ENCODE data around the gene TSNAXIP1.
"Not testable (repeated sequence)": the region's sequence is repeated elsewhere in the genome, so short reads cannot be mapped to it uniquely, and the experiment has no call there.

Gene TSNAXIP1

DNA sequence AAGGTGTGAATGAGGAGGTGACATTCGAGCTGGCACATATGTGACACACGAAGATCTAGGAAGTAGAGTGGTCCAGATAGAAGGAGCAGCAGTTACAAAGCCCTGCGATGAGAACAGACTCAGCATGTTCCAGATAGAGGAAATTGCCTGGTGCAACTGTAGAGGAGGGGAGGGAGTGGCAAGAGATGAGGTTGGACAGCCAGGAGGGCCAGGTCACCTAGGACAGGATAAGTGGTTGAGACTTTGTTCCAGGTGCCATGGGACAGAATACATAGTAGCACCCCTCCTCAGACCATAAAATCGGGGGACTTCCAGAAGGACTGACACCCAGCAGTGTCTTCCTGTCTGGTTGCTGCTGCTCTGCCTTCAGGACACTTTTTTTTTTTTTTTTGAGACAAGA, 51.8 kb downstream of the TSNAXIP1 start:
- H3K4me3 ChIP-seq (ENCODE audit: low read depth, low read length) = no peak overlapping the region
- TF ChIP-seq, protein P1, sequence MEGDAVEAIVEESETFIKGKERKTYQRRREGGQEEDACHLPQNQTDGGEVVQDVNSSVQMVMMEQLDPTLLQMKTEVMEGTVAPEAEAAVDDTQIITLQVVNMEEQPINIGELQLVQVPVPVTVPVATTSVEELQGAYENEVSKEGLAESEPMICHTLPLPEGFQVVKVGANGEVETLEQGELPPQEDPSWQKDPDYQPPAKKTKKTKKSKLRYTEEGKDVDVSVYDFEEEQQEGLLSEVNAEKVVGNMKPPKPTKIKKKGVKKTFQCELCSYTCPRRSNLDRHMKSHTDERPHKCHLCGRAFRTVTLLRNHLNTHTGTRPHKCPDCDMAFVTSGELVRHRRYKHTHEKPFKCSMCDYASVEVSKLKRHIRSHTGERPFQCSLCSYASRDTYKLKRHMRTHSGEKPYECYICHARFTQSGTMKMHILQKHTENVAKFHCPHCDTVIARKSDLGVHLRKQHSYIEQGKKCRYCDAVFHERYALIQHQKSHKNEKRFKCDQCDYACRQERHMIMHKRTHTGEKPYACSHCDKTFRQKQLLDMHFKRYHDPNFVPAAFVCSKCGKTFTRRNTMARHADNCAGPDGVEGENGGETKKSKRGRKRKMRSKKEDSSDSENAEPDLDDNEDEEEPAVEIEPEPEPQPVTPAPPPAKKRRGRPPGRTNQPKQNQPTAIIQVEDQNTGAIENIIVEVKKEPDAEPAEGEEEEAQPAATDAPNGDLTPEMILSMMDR (IDR thresholded peaks at IDR 0.05; ENCODE audit: low read depth, low read length, missing control alignments) = no peak
- DNase-seq (ENCODE audit: low read depth) = no peak

DNA sequence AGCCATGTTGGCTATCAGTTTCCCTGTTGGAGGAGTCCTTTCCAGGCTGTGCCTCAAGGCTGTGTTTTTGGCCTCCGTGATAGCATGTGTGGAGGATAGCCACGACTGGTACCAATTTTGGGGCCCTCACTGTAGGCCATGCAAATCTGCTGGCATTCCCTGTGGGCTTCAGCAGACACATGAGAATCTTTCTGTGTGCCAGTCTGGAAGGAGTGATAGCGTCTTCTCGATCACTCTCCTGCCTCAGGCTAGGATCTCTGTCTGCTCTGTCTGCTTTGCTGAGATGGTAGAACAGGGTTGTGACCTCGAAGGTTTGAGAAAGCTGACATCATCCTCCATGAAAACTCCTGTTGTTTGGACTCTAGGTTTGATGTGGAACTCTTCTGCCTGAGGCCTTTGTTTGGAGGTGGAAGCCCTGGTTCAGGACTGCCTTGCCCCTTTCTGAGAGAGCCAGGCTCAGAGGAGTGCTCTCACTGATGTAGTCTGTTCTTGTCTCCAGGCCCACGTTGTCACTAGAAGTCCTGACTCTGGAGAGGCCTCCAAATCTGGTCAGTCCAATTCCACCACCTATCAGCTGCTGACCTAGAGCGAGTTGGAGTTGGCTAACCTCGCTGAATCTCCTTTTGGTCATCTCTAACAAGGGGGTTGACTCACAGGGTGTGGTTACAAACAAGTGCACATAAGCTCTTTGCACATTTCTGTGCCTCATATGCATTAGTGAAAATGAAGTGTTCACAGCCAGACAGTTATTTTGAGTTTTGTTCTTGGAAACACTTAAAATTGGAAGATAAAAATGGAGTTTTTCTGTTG, 54.1 kb downstream of the TSNAXIP1 start:
- TF ChIP-seq, protein P1 (IDR thresholded peaks at IDR 0.05; ENCODE audit: low read depth, low read length, missing control alignments) = no peak
- no peak for DNase-seq (ENCODE audit: low read depth)
- no peak overlapping the region for H3K4me3 ChIP-seq (ENCODE audit: low read depth, low read length)

DNA sequence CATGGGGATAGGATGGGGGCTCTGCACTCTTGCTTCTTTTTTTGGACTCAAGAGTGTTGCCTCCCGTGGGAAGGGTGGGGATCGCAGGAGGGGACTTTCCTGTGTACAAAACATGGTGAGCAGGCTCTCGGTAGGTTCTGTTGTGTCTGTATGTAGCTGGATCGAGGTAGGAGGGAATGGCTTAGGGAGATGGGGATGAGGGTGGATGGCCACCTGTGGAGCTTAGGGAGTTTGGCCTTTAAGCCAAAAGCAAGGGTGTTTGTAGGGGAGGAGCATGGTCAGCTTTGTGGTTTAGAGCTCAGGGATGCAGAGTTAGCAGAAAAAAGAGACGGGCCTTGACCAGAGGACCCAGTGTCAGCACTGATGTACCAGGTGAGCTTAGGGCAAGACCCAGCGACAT, 55.2 kb downstream of the TSNAXIP1 start:
- no peak for DNase-seq (ENCODE audit: low read depth)
- TF ChIP-seq, protein P1 (IDR thresholded peaks at IDR 0.05; ENCODE audit: low read depth, low read length, missing control alignments) = no peak

DNA sequence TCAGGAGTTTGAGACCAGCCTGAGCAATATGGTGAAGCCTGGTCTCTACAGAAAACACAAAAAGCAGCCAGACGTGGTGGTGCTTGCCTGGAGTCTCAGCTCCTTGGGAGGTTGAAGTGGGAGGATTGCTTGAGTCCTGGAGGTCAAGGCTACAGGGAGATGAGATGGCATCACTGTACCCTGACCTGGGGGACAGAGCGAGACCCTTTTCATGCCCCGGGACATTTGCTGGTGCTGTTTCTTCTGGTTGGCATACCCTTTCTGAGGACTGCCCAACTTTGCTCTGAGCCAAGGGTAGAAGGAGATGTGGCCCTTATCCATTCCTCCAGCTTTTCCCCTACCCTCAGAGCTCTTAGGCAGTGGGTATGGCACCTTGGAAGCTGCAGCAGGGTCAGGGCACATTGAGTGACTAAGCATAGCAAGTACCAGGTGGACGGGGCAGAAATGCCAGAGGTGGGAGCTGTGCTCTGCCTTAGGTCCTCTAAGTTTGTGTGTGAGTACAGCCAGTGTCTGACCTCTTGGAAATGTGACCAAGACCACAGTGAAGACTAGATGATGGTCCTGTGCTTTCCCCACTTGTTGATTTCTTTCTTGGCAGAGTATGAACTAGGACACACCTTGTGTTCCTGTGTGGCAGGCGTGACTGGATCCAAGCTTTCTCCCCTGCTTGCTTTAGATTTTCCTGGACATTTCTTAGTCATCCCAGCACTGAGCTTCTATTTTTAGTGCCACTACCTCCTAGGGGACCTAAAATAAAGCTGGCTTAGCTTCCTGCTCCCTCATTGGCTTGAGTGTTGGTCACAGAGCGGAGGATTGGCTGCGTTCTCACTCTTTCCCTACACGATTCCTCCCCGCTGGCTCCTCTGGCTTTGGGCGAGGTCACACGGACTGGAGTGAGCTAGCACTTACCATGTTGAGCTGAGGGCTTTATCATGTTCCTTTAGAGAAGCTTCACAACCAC, 56.2 kb downstream of the TSNAXIP1 start:
- TF ChIP-seq, protein P1 (IDR thresholded peaks at IDR 0.05; ENCODE audit: low read depth, low read length, missing control alignments) = no peak
- DNase-seq (ENCODE audit: low read depth) = no peak
- no peak overlapping the region for H3K4me3 ChIP-seq (ENCODE audit: low read depth, low read length)

More for the DNA sequence above, 55.2 kb downstream of the TSNAXIP1 start:
- H3K4me3 ChIP-seq (ENCODE audit: low read depth, low read length) = no peak overlapping the region

DNA sequence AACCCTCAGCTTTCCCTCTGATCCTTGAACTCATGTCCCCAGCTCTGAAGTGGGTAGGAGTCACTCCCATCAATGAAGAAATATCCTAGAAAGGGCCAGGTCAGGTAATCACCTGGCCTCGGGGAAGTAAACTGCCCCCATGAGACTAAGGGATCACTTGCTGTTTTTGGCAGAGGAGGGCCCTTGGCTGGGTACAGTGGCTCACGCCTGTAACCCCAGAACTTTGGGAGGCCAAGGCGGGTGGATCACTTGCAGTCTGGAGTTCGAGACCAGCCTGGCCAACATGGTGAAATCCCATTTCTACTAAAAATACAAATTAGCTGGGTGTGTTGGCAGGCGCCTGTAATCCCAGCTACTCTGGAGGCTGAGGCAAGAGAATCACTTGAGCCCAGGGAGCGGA, 57.4 kb downstream of the TSNAXIP1 start:
- H3K4me3 ChIP-seq (ENCODE audit: low read depth, low read length); DNase-seq (ENCODE audit: low read depth): not testable (repeated sequence)

DNA sequence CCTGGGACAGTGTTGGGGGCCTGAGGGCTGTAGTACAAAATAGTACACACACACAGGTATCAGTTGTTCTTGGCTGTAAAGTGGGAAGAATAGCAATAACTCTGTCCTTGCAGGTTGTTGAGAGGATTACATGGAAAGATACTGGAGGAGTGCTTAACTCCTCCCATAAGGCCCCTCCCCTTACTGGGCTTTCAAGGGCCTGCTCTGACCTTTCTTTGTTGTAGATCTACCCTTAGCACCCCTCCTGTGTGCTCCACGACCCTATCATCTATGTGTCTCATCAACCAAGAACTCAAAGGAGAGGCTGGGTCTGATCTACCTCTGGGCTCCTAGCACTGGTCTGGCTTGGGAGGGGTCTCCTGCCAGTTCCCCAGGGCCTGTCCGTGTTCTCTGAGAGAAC, 57.9 kb downstream of the TSNAXIP1 start:
- no peak for DNase-seq (ENCODE audit: low read depth)
- H3K4me3 ChIP-seq (ENCODE audit: low read depth, low read length) = no peak overlapping the region
- TF ChIP-seq, protein P1 (IDR thresholded peaks at IDR 0.05; ENCODE audit: low read depth, low read length, missing control alignments) = no peak

DNA sequence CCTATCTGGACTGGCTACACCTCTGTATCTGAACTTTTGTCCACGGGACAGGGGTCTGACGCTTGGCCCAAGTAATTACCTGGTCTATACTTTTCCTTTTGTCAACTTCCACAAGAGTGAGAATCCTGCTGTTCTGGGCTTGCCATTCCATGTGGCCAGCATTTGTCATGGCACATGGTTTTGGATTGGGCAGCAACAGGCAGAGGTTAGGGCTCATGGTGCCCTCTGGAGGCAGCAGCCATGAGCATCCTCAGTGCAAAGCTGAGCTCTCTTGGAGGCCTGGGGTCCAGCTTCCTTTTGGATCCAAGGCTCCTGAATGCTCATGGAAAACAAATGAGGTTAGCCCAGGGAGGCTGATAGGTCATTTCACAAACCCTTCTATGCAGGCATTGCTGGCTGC, 58.6 kb downstream of the TSNAXIP1 start:
- no peak overlapping the region for H3K4me3 ChIP-seq (ENCODE audit: low read depth, low read length)
- no peak for DNase-seq (ENCODE audit: low read depth)
- TF ChIP-seq, protein P1 (IDR thresholded peaks at IDR 0.05; ENCODE audit: low read depth, low read length, missing control alignments) = peak; percentile 54

Data from GM12864 (cell line).